Tongue (tissue), 2 donors: ENCODE data around the gene SPRING1. TPM values are rescaled to one million over a fixed set of nuclear protein-coding genes. Genes with fewer than 3 reads are reported as not detected.

Experiments used
- small RNA-seq: library from RNA; depleted of rRNA; stranded (forward); fragments of <200 nt; gene quantifications from one replicate; pipeline ENCODE3, GENCODE V24; 2014; ENCODE audit warnings: low replicate concordance
- total RNA-seq: library from RNA; depleted of rRNA; stranded (reverse); fragments of >200 nt; gene quantifications from one replicate; pipeline ENCODE4 v1.2.3, GENCODE V29; 2014

The SPRING1 gene
- total RNA-seq, 1 donor from 2014 or later, result 14.7 TPM

Small RNA genes lying within 50 kb of the gene (small RNA-seq; reads per million reads assigned to genes)
- gene RNU6-558P, result not detected

Other genes with a start within 250 kb of the SPRING1 start
- not detected for gene MAP1LC3B2, start 178.7 kb downstream of the SPRING1 start, total RNA-seq
- gene RNFT2, start 246 bp upstream of the SPRING1 start, total RNA-seq, result 1.0 TPM
- gene HRK, start 143.4 kb upstream of the SPRING1 start, total RNA-seq, result 0.21 TPM
- gene FBXW8, start 172.9 kb upstream of the SPRING1 start, total RNA-seq, result 14.5 TPM